ENCODE results near the gene CD1B.
"Not testable (repeated sequence)": the region's sequence is repeated elsewhere in the genome, so short reads cannot be mapped to it uniquely, and the experiment has no call there.

The CD1B gene

GRCh38 chr1:158282421-158282820 lies 48.9 kb downstream of the CD1B start:
- not testable (repeated sequence) for H3K9ac ChIP-seq (ENCODE audit: low read depth, low read length); H3K4me3 ChIP-seq (ENCODE audit: low read length); H3K4me1 ChIP-seq (ENCODE audit: insufficient read depth, low read length); H3K36me3 ChIP-seq (ENCODE audit: insufficient read depth, low read depth, low read length); H3K27me3 ChIP-seq (ENCODE audit: insufficient read depth, low read length); H3K27ac ChIP-seq (ENCODE audit: low read length)
- peaks cover 13% of the 10 kb centered on the region for H3K9me3 ChIP-seq (ENCODE audit: insufficient read depth, low read depth, low read length)
